ENCODE results near the gene ROBO2.

Gene ROBO2

GRCh38 chr3:77526573-77527113 is 486.7 kb downstream of the ROBO2 start:
- ChIA-PET POLR2A (no interaction called here), CTCF (interaction anchor here (1.0 to 1.3 kb wide), 2 partner anchors 9 to 14 kb away, joined by 3 to 4 read pairs; no protein-coding TSS in a partner anchor)
- TF ChIP-seq CTCF (IDR thresholded peaks at IDR 0.05; ENCODE audit: control extremely low read depth, extremely low read depth, low read depth, missing control alignments): no peak
- DNase-seq (ENCODE audit: extremely low spot score): no peak

- TF ChIP-seq CTCF (IDR thresholded peaks at IDR 0.05; ENCODE audit: control extremely low read depth, extremely low read depth, low read depth, missing control alignments): no peak
- ChIA-PET POLR2A (no interaction called here), CTCF (interaction anchor here (0.9 kb wide), 1 partner anchor 19 kb away, joined by 3 read pairs; no protein-coding TSS in a partner anchor)
- no peak for DNase-seq (ENCODE audit: extremely low spot score)
Observed at GRCh38 chr3:77529522-77529921, 489.6 kb downstream of the ROBO2 start.

GRCh38 chr3:77530870-77531269 is 491.0 kb downstream of the ROBO2 start:
- no peak for DNase-seq (ENCODE audit: extremely low spot score)
- ChIA-PET CTCF (no interaction called here), POLR2A (no interaction called here)
- no peak for TF ChIP-seq CTCF (IDR thresholded peaks at IDR 0.05; ENCODE audit: control extremely low read depth, extremely low read depth, low read depth, missing control alignments)

DNA sequence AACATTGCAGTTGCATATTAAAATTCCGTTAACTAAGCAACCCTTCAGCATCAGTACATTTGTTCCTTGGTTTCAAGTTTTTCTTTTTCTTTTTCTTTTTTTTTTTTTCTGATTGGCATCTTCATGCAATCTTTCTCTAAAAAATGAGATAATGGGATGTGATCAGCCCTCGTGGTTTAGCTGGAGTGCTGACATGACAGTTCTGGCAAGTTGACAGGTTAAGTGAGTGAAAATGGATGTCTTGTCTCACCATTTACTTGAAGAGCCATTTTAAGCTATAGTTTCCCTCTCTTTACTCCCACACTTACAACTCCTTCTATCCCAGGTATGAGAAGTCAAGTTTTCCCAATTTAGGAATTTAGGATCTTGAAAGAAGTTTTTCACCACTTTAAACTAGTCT is 495.2 kb downstream of the ROBO2 start:
- POLR2A ChIA-PET: no interaction called here
- no peak for DNase-seq (ENCODE audit: extremely low spot score)
- no peak for TF ChIP-seq CTCF (IDR thresholded peaks at IDR 0.05; ENCODE audit: control extremely low read depth, extremely low read depth, low read depth, missing control alignments)
- CTCF ChIA-PET: interaction anchor here (0.8 kb wide), 1 partner anchor 11 kb away, joined by 4 read pairs; no protein-coding TSS in a partner anchor

DNA sequence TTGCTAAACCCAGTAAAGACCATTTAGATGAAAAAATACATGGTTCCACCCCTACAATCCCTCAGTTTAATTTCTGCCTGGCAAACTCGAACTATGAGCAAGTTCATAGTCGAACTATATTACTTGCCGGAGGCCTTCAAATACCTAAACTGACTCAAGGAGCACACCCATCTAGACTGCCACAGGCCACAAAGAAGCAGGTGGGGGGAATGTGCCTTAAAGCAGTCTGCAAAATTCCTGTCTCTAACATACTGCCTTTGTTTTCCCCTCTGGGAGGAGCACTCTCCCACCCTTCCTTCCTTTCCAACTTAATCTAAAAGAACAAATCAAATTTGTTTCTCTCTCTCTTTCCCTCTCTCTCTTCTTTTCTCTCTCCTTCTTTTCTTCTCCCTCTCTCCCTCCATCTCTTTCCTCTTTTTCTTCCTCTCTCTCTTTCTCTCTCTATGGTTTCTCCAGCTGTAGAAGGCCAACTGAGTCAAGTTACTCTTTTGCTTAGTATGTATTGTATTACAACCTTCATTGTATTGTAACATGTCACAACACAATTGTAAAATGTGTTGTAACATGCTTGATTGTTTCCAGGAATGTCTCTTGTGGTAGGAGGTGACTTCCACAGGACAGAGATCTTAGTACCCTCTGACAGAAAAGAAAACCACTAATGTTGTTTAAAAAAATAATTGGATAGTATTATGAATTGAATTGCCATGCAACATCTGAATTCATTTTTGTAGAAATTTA is 496.3 kb downstream of the ROBO2 start:
- CTCF ChIA-PET: no interaction called here
- POLR2A ChIA-PET: no interaction called here
- DNase-seq (ENCODE audit: extremely low spot score): no peak
- no peak for TF ChIP-seq CTCF (IDR thresholded peaks at IDR 0.05; ENCODE audit: control extremely low read depth, extremely low read depth, low read depth, missing control alignments)

DNA sequence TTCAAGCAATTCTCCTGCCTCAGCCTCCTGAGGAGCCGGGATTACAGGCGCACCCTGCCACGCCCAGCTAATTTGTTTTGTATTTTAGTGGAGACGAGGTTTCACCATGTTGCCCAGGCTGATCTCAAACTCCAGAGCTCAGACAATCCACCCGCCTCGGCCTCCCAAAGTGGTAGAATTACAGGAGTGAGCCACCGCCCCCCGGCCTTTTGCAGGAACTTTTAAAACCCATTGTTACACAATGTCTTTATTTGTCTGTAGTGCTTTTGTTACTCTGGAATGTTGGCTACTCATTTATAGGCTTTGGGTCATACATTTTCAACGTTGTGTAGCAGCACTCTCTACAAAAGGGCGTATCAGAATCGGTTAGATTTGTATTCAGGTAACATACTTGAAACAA is 499.1 kb downstream of the ROBO2 start:
- TF ChIP-seq CTCF (IDR thresholded peaks at IDR 0.05; ENCODE audit: control extremely low read depth, extremely low read depth, low read depth, missing control alignments): no peak
- DNase-seq (ENCODE audit: extremely low spot score): no peak
- ChIA-PET POLR2A (no interaction called here), CTCF (no interaction called here)

Measured in GM10248 (cell line).